Activated naive CD8-positive, alpha-beta T cell treated with anti-CD3 and anti-CD28 coated beads, Interleukin-2, amount 50 U/mL, for 16 hours (primary cell): ENCODE data around the gene CHCHD6.

Source experiments
- DNase-seq: peaks from one replicate; pipeline ENCODE4 v3.0.0-alpha.2; 2020; ENCODE audit warnings: low read depth, low spot score

CHCHD6 gene

DNA sequence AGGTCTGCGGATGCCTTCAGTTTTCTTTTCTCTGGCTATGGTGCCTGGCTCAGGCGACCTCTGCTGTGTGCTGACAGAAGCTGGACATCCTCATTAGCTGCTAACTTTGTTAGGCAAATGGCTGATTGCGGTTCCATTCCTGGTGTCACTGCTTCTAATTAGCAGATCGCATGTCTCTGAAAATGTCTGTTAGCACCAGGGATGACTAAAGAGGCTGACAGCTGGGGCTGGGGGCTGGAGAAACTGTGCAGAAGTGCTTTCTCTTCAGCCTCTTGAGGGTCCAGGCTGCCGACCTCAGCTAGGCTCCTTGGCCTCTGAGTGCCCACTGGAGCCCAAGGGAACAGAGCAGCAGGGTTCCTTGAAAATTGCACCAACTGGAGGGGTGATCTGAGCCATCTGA, 39.3 kb downstream of the CHCHD6 start:
- no peak for DNase-seq

DNA sequence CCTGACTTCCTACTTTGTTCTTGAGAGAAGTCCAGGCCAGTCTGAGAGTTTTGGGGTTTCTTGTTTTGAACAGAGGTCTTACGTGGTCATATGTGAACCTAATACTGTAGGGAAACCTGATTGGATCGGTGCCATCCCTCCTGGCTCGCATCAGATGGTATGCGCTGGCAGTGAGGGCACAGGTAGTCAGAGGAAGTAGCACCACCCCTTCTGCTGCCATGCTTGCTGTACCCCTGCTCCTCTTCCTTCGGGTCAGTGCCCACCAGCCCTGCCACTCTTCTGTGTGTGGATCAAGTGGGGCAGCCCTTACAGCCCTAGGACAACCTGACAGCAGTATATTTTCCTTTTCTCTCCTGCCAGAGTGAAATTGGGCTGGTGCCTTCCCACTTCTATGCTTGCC, 39.7 kb downstream of the CHCHD6 start:
- DNase-seq, result no peak

DNA sequence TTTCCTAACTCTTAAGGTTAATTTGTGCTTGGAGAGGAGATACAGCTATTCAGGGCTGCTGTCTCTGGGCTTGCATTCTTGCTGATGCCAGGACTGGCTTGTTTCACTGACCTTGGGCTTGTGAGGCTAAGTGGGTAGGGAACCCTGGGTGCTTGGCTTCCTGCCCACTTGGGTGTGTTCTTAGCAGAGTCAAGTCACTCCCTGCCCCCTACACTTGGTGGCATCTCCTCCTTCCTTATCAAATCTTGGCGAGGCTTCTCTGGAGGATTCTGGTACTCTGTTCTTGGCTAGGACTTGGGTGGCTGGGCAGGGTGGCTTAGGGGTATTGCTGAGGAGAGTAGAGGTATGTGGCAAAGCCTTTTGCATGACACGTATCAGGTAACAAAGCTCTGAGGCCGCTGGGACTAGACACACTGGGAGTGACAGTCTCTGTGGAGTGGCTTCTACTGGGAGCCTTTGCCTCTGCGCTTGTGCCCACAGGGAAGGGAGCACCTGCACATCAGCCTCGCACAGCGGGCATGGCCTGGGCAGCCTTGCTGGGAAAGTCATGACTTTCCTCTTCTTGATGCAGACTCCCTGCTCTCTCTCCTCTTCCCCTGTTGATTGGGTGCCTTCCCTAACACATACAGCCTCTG, 41.8 kb downstream of the CHCHD6 start:
- DNase-seq, result no peak

DNA sequence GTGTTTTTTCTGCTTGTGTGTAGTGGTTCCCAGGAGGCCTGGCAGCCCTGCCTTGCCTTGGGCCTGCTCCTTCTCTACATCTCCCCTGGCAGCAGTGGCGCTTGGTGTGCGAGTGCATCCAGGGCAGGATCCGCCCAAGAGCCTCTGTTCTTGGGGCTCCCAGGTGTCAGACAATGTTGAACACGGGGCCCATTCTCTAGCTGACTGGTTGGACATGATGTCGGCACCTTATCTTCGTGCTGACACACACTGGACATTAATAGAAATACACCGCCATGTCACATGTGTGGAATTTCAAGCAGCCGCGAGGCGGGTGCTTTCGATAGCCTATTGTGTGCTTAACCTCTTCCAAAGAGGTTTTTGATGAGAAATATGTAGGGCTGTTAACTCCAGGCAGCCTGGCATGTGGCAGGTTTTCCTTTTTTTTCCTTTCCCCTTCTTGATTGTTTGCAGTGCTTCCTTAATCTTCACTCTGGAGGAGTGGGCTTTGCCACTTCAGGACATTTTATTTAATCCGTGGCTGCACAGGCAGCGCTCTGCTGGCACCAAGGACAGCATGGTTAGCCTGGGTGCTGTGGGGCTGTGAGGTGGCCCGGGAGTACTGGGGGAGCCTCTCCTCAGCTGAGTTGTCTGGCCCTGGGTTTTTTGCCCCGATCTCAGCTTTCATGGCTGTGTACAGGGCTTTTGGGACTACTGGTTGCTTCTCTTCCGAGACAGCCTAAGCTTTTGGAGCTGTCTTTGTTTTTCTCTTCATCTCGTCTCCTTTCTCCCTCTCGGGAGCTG, 42.5 kb downstream of the CHCHD6 start:
- no peak for DNase-seq

DNA sequence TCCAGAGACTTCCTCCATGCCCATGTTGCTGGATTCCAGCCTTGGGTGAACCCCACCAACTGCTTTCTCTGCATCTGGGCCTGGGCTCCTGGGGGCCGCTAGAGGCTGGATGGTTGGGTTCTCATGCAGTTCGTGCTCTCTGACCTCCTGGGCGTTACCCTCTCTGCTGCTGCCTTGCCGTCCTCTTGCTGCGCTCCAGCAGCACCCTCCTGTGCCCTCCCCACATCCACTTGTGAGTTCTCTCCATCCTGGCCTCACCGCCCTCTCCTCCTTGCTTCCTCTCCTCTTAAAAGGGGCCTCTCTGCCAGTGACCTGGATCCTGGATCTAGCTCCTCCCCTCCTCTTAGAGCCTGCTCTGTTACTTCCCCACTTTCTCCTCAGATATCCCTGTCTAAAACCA, 43.7 kb downstream of the CHCHD6 start:
- no peak for DNase-seq

DNA sequence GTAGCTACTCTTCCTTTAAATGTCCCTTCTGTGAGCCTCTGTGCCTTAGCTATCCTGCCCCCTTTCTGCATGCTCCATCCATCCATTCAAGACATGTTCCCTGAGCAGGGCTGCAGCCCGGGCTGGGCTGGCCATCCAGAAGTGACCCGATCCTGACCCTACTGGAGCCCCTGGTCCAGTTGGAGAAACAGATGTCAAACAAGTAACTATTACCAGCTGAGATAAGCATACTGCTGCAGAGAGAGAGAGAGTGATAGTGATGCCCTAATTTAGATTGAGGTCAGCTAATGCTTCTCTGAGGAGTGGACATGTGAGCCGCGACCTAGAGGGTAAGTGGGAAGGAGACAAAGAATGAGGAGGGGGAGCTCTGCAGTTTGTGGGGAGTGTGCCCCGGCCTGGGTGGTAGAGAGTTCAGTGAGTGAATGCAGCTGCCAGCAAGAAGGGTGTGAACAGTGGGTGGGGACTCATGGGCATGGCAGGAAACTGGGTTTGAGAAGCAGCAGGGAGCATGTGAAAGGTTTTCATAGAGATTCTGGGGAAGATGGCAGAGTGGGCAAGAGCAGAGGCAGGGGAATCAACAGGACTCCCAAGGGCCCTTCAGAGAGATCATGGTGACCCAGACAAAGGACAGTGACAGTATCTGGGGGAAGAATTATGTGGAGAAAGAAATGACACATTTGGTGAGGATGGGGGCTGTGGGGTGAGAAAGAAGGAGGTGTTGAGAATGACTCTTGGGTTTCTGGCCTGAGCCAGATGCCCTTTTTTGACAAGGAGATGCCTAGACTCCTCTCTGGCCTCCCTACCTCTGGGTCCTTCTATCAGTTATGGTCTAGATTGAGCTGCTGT, 44.9 kb downstream of the CHCHD6 start:
- DNase-seq, result no peak

DNA sequence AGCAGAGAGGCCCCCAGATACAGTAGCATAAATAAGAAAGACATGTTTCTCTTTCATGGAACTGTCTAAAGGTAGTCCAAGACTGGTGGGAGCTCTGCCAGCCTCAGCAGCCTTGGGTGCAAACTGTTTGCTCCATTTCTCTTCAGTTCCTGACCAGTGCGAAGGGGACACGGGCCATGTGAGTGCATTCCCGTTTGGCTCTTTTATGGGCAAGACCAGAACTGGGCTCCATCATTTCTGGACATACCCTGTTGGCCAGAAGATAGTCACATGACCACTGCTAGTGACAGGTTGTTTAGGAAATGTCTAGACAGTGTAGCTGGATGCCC, 45.5 kb downstream of the CHCHD6 start:
- no peak for DNase-seq

DNA sequence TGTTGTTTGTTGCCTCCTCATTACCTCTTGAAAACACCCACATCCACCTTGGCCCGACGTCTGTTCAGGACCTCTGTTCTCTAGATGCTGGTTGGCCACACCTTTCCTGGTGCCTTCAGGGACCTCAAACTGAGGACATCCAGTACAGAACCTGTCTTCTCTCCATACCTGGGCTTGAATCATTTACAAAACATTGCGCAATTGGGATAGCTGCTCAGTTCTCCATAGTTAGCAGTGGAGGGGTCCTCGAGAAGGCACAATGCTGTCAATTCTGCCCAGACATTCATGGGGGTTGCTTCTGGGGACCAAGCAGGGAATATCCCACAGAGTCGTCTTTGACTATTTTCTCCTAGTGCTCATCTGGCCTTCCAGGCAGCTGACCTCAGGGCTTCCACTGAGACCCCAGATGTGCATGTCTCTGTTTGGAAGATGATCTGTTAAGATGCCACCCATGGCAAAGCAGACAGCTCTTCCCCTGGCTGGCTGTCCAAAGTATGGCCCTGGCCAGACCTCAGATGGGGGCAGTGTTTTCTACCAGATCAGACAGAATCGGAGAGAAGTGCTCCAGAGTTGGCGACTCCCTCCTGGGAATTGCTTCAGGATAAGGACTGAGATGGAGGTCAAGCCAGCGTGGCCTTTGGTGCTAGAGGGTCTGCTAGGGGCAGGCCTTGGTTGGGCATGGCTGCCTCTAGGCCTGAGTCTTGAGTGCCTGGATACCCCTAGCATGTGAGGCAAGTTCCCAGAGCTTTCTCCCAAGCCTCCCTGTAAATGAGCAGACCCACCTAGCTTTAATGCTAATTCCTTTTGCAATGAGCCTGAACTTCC, 46.1 kb downstream of the CHCHD6 start:
- DNase-seq, result no peak

DNA sequence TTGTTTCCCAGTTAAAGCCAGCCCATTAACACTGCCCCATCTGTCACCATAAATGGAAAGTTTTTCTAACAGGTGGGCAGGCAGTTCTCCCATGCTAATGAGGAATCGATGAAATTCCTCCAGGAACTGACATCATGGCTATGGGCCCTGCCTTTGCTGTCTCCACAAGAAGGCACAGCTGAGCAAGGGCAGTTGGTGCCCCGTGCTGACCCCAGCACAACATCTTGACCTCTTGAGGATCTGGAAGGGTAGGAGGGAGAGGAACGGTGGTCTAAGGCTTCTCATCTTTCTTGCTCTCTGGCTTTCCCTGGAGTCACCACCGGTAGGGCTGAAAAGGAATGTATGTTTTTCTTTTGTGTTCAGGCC, 46.7 kb downstream of the CHCHD6 start:
- no peak for DNase-seq

DNA sequence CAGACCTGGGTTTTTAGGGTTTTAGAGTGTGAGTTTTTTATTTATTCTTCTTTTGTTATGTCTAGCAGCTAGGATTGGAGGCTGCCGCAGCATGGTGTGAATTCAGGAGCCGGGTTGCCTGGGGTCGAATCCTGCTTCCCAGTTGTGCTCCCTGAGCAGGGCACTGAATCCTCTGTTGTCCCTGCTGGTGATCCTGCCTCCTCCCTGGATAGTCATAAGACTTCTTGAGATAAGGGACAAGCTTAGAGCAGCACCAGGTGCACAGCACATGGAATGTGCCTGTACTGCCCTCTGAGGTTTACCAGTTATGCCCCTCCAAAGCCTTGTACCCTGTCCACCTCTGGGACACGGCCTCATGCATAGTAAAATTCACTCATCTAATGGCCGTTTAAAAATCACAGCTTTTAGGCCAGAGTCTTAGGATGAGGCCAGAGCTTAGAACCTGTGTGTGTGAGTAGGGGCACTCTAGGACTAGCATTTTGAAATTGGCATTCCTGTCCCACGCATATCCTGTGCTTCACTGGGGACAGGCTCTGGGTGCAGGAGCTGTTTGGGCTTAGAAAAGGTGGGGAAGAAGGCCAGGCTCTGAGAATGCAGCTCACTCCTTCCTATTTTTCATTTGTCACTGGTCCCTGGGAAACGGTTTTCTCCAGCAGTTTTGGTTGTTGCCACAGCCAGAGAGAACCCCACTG, 47.7 kb downstream of the CHCHD6 start:
- no peak for DNase-seq

DNA sequence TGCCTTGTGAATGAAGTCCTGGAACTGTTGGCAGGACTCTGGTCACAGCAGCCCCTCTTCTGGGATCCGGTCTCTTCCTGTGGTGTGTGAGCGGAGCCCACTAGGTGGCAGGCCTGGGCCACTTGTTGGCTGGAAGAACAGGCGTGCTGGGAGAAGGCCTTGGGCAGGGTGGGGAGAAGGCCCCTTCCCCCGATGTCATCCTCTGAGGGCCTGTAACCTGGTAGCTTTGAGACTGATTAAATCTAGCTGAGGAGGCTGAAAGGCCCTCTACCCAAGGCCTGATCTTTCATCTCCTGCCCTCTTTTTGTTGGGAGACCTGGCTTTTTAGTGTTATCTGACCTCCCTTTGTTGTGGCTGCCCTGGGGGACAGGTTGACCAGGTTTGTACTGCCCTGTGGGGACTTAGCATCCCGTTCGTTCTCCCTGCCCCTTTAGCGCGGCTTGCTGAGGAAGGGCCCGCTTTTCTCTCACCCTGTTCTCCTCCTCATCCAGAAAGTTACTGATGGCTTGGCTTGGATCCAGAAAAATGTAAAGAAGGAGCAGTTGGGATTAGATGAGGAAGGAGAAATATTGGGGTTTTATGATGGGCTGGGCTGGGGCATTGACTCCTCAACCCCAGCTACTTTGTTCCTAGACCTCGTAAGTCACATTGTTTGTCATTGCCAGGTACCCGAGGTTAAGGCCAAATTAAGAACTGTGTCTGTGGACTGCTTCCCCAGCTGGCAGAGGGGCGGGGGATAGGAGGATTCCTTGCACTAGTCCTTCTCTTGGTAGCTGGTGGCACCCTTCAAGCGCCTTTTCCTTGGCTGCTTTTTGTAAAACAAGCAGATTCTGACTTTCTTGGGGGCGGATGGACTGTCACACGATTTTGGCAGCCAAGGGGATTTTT, 48.5 kb downstream of the CHCHD6 start:
- DNase-seq, result peak; percentile 8

DNA sequence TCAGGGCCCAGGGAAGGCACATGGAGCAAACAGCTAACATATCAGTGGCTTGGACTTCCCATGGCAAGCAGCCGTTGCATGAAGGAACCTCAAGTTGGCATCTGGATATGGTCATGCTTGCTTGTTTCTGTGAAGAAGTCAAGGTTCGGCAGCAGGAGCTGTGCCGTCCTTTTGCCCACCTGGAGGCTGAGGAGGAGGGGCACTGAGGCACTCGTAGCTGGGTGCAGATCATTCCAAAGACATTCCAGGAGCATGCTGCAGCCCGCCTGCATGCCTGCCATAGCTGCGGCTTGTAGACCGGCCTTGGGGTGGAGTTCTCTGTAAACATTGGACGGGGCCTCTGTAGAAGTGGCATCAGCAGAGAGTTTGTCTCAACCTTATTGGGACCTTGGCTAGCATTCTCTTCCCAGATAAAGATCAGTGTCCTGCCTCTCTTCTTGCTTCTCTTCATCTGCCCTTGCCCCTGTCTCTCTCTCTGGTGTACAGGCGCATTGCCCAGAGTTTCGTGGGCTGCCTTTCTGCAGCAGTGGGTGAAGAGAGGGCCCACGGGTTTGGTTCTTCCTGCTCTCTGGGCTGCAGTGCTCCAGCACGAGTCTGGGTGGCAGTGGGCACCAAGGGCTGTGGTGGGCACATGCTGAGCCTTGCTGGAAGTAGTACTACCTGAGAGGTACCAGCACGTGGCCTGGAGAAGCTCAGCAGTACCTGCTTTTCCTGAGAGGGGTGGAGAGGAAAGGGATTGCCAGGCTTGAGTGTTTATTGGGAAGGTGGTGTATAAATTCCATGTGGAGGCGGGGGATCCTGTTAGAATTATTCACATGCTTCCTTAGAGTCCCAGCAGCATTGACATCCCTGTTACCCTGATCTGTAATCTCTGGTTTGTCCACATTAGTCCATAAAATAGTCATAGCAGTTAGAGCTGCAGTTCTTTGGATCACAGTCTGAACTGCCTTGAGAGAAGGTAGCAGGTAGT, 49.4 kb downstream of the CHCHD6 start:
- no peak for DNase-seq

DNA sequence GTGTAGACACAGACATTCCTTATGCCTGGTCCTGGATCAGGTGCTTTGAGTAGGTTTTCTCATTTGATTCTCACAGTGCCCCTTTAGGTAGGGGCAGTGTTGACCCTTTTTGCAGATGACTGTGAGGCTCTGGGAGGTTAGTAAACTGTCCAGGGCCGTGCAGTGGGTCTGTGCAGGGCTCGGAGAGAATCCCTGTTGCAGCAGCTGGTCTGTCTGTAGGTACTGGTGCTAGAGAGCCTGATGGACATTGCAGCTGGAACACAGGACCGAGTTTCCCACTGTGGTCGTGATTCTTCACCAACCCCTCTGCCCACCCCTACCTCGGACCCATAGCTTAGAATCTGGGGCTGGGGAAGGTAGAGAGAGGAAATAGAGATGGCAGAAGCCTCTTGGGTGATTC, 51.8 kb downstream of the CHCHD6 start:
- no peak for DNase-seq

DNA sequence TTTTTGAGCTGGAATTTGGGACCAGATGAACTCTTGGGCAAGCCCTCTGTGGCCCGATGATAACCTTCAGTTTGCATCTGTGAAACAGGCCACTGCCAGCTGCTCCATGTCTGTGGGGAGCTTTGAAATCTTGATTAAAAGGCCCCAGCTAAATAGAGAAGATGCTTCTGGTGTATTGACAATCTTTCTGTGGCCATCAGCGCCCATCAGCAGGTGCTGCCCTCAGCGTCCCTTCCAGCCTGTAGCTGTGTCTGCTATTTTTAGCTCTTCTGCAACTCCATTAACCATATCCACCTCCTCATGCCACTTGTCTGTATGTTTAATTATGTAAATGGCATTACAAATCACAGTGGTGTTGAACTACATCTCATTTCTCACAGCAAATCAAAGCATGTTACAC, 54.0 kb downstream of the CHCHD6 start:
- no peak for DNase-seq

DNA sequence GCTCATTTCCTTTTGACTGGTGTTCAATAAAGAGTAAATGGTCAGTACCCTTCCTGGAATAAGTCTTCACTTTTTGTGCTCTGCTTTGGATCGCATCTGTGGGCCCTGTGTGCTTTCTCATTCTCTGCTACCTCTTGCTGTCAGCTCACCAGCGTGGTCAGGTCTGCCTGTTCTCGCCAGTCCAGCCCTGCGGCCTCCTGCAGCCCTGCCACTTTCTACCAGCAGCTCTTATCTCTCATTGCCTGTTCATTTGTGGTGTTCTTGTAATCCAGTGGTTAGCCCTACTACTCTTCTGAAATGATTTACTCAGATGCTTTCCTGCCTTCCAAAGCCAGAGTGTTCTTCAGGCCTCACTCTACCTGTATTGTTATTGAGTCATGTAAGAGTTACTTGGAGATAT, 54.8 kb downstream of the CHCHD6 start:
- no peak for DNase-seq

DNA sequence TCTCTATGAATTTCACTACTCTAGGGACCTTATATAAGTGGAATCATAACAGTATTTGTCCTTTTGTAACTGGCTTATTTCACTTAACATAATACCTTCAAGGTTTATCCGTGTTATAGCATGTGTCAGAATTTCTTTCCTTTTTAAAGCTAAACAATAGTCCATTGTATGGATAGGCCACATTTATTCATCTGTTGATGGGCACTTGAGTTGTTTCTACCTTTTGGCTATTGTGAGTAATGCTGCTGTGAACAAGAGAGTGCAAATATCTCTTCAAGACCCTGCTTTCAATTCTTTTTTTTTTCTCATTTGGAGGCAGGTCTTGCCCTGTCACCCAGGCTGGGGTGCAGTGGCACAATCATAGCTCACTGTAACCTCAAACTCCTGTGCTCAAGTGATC, 56.5 kb downstream of the CHCHD6 start:
- DNase-seq, result no peak

DNA sequence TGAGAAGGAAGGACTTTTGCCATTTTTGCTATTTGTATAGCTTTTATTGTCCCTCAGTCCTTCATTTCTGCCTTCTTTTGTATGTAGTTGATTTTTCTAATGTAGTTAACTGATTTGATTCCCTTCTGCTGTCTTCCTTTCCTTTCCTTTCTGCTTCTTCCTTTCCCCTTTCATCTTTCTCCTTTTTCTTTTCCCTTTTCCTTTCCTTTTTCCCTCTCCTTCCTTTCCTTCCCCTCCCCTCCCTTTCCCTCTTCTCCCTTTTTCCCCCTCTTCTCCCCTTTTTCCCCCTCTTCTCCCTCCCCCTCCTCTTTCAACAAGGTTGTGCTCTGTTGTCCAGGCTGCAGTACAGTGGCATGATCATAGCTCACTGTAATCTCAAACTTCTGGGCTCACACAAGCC, 59.0 kb downstream of the CHCHD6 start:
- no peak for DNase-seq

DNA sequence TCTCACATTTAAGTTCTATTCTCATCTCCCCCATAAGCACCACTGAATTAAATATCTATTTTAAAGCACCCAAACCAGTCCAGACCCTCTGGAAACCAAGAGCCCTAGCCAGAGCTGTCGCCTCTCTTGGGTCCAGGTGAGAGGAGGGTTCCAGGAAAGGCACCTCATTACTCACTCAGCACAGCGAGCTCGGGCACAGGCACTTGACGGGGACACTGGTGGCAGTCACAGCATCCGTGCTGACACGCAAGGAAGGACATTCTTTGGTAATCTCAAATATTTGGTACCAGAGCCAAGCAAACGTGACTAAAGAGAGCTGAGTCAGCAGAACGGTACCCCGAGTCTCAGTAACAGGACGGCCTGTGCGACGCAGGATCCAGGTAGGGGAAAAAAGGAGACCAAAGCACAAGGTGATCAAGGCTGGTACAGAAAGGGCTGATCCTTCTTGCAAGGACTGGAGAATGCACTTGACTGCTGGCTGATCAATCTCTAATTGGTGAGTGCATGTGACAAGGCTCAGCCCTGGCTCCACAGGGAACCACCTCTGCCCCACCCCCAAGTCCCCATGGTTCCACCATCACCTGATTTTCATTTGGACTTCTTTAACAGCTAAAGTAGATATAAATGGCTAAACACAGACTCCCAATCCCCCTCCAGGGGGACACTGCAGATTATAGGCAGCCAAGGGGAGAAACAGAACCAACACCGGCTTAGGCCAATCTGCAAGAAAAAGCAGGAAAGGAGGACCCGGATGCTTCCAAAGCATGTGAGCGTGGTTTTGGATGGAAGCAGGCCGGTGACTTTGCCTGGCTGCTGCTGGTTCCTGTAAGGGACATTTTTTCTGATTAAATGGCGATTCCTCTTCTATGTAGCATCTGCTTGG, 61.4 kb downstream of the CHCHD6 start:
- DNase-seq, result no peak
